Heart right ventricle (tissue), 16 donors: ENCODE measurements around the gene RDH14. TPM values are rescaled to one million over a fixed set of nuclear protein-coding genes. Genes with fewer than 3 reads are reported as not detected.

ENCODE experiments used
- ATAC-seq, 8 donors: fragments of 200-7000 bp; cut with Tn5 transposase; one replicate each; pipeline ENCODE4 v1.9.1; 2020; ENCODE audit warnings: mild to moderate bottlenecking in 8 of 8, moderate library complexity in 8 of 8, moderate number of reproducible peaks in 1 of 8
- DNase-seq, 2 donors: peaks; one replicate each; pipeline ENCODE4 v3.0.0-alpha.2; 2020
- H3K27ac ChIP-seq, 10 donors: fragments of 200-600 bp; sonication (generic) in 2 of 10; one replicate each; pipeline versions ENCODE4 v1.5.0 to v1.8.0; 2020 to 2022; ENCODE audit warnings: mild to moderate bottlenecking in 3 of 10
- H3K27me3 ChIP-seq, 7 donors: fragments of 200-600 bp; one replicate each; pipeline ENCODE4 v1.8.0; 2021 to 2022; ENCODE audit warnings: mild to moderate bottlenecking in 2 of 7
- H3K36me3 ChIP-seq, 9 donors: fragments of 200-600 bp; sonication (generic) in 1 of 9; one replicate each; pipeline versions ENCODE4 v1.5.0 to v1.8.0; 2020 to 2022; ENCODE audit warnings: mild to moderate bottlenecking in 2 of 9
- H3K4me1 ChIP-seq, 9 donors: fragments of 200-600 bp; sonication (generic) in 1 of 9; one replicate each; pipeline versions ENCODE4 v1.5.0 to v1.8.0; 2020 to 2022; ENCODE audit warnings: mild to moderate bottlenecking in 4 of 9
- H3K4me3 ChIP-seq, 10 donors: fragments of 200-600 bp; sonication (generic) in 2 of 10; one replicate each; pipeline versions ENCODE4 v1.5.0 to v1.8.0; 2020 to 2022; ENCODE audit warnings: mild to moderate bottlenecking in 7 of 10, moderate library complexity in 2 of 10
- H3K9me3 ChIP-seq, 11 donors: fragments of 200-600 bp in 10 of 11; sonication (generic) in 2 of 11; one replicate each; pipeline versions ENCODE4 v1.5.0 to v1.8.0; 2013 to 2022; ENCODE audit warnings: mild to moderate bottlenecking in 2 of 11, control low read depth in 1 of 11, moderate library complexity in 1 of 11
- WGBS, 2 donors: extraction: QIAGEN DNeasy Blood & Tissue Kit; methylation state at CpG; one replicate each; pipeline ENCODE4 v1.1.7; 2013; ENCODE audit warnings: inconsistent platforms in 1 of 2; 5-methylcytosine and 5-hydroxymethylcytosine counted together
- intact Hi-C, 10 donors: fragments of 100-400 bp; cut with DNase I; formaldehyde crosslinking; loops; one replicate each; pipeline versions ENCODE4 v1.11.1 to v1.14.2; 2022
- polyA plus RNA-seq, 2 donors: library from polyadenylated mRNA; stranded (reverse); fragments of 200-250 nt; gene quantifications; one replicate each; pipeline ENCODE4 v1.2.3, GENCODE V29; 2013
- total RNA-seq, 10 donors: library from RNA; stranded (reverse); fragmentation: NEBNext Ultra II Directional in 3 of 10; extraction: Animal tissue kit (Norgen Biotek cat#: 25700) in 3 of 10; gene quantifications; one replicate each; pipeline versions ENCODE4 v1.2.1 to v1.2.4, GENCODE V29; 2021 to 2023
- TF ChIP-seq, protein P1 (sequence below), 9 donors: fragments of 200-600 bp; sonication (generic) in 2 of 9; IDR thresholded peaks; one replicate each; pipeline versions ENCODE4 v1.5.0 to v1.8.0; 2021 to 2022; ENCODE audit warnings: antibody characterized with exemption in 9 of 9, mild to moderate bottlenecking in 5 of 9, moderate library complexity in 1 of 9
- donor health status: Arrhythmogenic right ventricular cardiomyopathy.
- donor health status: ischemic (EF 13 %, LVEDD 7.1; RV severe dilation, severe dysfunction).
- donor health status: healthy with polysubstance abuse.
- donor health status: DM: no; HTN: yes; CAD: no.
- donor health status: DM: no; HTN: no; CAD: no.
- donor health status: ischemic (EF 25% LVEDD 6.9; RV normal size, moderate dysfunction).
- donor health status: ischemic (EF 25% LVEDD 5.7; RV mildly dilated, moderate dysfunction).
- donor health status: healthy.
- donor health status: DM: yes; HTN: yes; CAD: no.
- donor health status: Ischemic cardiomyopathy.
- donor health status: ischemic (EF 35%, LVEDD 5.7; RV mildly dilated, moderate dysfunction).
- donor health status: nonischemic (EF 11% LVEDD 7.7; RV severe dilation, severe dysfunction).
- donor health status: DM: yes; HTN: yes; CAD: no.
- donor health status: PGD.
- donor health status: ischemic (EF 29% LVEDD 5.4; RV normal size, mild dysfunction).
- donor health status: nonischemic (EF 23%, LVEDD 6.1; RV moderate dilation, normal function).

Gene RDH14
- total and polyA plus RNA-seq, 12 donors, result 25.8 to 54.8 (median 45.4) TPM

DNA sequence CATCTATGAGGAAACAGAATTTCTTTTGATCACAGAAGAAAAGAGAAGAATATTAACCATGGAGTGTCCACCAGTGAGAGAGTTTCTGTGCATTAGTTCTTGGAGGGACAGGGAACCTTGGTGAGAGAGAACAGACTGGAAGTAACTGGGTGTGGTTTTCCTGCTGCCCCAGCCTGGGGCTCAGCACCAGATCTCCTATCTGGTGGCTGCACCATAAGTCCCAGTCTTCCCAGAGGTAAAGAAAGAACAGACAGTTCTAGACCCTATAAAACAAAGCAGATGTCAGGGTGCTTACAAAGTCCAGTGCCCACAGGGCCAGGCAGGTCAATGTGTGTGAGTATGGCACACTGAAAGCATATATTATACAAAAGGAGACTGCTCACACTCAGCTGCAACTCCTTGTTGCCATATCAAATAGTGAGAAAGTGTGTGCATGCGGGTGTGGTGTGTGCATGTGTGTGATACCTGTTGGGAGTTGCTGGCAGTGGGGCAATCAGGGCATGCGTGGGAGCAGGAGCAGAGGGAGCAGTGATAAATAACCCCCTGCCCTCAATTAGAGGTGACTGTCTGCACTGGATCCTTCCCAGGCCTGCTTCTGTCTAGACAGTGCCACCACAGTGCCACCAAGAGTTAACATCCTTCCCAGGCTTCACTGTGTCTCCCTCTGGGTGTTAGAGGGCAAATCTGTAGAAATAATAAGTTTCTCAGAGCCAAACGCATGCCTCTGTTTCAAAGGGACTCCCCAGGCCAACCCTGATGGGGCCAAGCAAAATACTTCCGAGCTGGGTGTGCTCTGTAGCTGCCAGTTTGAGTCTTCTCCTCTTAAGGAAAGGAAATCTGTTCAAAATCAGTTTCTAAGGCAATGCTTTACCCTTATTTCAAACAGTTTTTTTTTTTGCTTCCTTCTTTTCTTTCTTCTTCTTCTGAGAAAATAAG, 45.7 kb downstream of the RDH14 start:
- TF ChIP-seq, protein P1, sequence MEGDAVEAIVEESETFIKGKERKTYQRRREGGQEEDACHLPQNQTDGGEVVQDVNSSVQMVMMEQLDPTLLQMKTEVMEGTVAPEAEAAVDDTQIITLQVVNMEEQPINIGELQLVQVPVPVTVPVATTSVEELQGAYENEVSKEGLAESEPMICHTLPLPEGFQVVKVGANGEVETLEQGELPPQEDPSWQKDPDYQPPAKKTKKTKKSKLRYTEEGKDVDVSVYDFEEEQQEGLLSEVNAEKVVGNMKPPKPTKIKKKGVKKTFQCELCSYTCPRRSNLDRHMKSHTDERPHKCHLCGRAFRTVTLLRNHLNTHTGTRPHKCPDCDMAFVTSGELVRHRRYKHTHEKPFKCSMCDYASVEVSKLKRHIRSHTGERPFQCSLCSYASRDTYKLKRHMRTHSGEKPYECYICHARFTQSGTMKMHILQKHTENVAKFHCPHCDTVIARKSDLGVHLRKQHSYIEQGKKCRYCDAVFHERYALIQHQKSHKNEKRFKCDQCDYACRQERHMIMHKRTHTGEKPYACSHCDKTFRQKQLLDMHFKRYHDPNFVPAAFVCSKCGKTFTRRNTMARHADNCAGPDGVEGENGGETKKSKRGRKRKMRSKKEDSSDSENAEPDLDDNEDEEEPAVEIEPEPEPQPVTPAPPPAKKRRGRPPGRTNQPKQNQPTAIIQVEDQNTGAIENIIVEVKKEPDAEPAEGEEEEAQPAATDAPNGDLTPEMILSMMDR (IDR thresholded peaks at IDR 0.05), result no peak
- no peaks in the 10 kb centered on the region for H3K27me3 ChIP-seq
- no peaks in the 10 kb centered on the region for H3K9me3 ChIP-seq
- no peak for DNase-seq
- H3K27ac ChIP-seq, result no peak overlapping the region
- peaks cover 0 to 30% (median 12%) of the 10 kb centered on the region in 9 donors for H3K4me1 ChIP-seq
- 49 to 51% methylated on average over 4 of the region's 4 CpGs for WGBS, 2 donors
- intact Hi-C loops, result loop anchor here in 6 of 10 donors (5.0 to 10.0 kb wide), 5 partner anchors 77 to 1348 kb away; no protein-coding TSS in a partner anchor
- ATAC-seq, result peak in 1 of 8 donors; percentile 32
- H3K4me3 ChIP-seq, result no peak overlapping the region
- no peaks in the 10 kb centered on the region for H3K36me3 ChIP-seq

DNA sequence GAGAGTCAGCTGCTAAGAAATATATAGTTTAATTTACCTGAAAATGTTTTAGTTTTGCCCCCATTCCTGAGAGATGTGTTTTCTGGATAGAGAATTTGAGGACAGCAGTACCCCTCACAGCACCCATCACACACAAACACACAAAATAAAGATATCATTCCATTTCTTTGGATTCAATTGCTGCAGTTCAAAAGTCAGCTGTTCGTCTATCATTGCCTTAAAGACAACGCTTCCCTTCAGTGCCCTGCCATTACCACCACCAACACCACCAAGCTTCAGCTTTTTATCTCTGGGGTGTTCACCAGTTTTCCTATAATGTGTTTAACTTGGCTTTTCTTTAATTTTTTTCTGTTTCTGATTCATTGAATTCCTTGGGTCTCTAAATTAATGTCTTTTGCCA, 49.7 kb downstream of the RDH14 start:
- H3K9me3 ChIP-seq, result no peaks in the 10 kb centered on the region
- intact Hi-C loops, result loop anchor here in 3 of 10 donors (5.0 to 10.0 kb wide), 2 partner anchors 73 to 76 kb away; no protein-coding TSS in a partner anchor
- H3K4me3 ChIP-seq, result no peak overlapping the region
- TF ChIP-seq, protein P1 (IDR thresholded peaks at IDR 0.05), result no peak
- 96 to 97% methylated on average over 2 of the region's 2 CpGs for WGBS, 2 donors
- H3K36me3 ChIP-seq, result no peaks in the 10 kb centered on the region
- DNase-seq (no peak), ATAC-seq (no peak)
- no peak overlapping the region for H3K27ac ChIP-seq
- peaks cover 0 to 11% (median 4%) of the 10 kb centered on the region in 9 donors for H3K4me1 ChIP-seq
- peaks cover 0 to 5% (median 0%) of the 10 kb centered on the region in 7 donors for H3K27me3 ChIP-seq

DNA sequence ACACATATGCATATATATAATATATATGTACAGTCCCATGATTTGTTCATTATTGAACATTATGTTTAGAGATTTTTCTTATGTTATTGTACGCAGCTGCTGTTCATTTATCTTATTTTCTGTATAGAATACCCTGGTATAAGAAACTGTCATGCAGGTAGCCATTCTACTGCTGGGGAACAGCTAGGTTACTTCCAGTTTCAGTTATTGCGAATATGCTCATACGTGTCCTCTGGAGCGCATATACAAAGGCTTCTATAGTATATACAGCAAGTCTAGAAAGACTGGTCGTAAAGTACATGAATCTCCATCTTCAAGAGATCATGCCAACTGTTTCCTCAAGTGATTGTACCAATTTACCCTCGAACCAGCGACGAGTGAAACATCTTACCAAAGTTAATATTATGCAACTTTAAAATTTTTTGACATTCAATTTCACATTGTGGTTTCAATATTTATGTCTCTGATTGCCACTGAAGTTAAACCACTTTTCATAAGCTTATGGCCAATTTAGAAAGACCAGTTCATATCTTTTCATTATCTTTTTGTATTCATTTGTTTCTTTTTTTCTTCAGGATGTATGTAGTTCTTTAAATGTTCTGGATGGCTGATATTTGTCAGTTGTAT, 53.5 kb downstream of the RDH14 start:
- 90 to 92% methylated on average over 8 of the region's 8 CpGs for WGBS, 2 donors
- Histone ChIP-seq H3K4me1 (no peaks in the 10 kb centered on the region), H3K36me3 (no peaks in the 10 kb centered on the region), H3K4me3 (no peak overlapping the region), H3K27me3 (peaks cover 0 to 5% (median 0%) of the 10 kb centered on the region in 7 donors), H3K27ac (no peak overlapping the region), H3K9me3 (no peaks in the 10 kb centered on the region)
- TF ChIP-seq, protein P1 (IDR thresholded peaks at IDR 0.05), result no peak
- ATAC-seq, result no peak
- intact Hi-C loops, result no loop called here
- no peak for DNase-seq

DNA sequence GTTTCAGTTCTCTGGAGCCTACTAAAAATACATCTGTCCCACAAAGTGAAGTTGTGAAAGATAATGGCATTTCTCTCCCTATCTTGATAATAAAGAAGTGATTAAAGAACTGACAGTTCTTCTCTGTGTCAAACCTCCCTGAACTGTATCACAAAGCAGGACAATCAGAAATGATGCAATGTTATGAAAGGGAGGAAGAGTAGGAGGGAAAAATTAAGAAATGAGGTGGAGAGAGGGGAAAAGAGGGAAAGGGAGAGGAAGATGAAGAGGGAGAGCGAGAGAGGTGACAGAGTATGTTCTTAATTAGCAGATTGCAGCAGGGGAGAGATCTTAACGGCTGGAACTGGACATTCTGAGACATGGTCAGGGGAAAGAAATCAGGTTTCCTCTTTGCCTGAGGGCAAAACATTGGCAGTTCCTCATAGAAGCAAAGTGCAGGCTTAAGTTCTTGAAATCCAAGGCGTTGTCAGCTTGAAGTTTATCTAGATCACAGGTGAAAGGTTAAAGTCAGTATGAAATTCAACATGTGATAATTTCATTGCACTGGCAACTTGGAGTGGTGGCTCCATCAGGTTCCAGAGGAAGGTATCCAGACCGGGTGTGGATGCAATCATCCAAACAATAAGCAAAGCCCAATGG, 54.6 kb downstream of the RDH14 start:
- TF ChIP-seq, protein P1 (IDR thresholded peaks at IDR 0.05), result no peak
- ATAC-seq (no peak), DNase-seq (no peak)
- no peaks in the 10 kb centered on the region for H3K4me1 ChIP-seq
- intact Hi-C loops, result no loop called here
- no peaks in the 10 kb centered on the region for H3K36me3 ChIP-seq
- peaks cover 0 to 5% (median 0%) of the 10 kb centered on the region in 7 donors for H3K27me3 ChIP-seq
- H3K9me3 ChIP-seq, result no peaks in the 10 kb centered on the region
- no peak overlapping the region for H3K27ac ChIP-seq
- no peak overlapping the region for H3K4me3 ChIP-seq
- WGBS, 2 donors, result 71 to 75% methylated on average over 4 of the region's 4 CpGs
